ENCODE results near the gene GPR62.
A peak's percentile ranks its signal among the peaks of the same experiment; 100 is the strongest.
"Not testable (repeated sequence)": the region's sequence is repeated elsewhere in the genome, so short reads cannot be mapped to it uniquely, and the experiment has no call there.

Gene GPR62

GRCh38 chr3:51971350-51971749, 16.2 kb downstream of the GPR62 start:
- DNase-seq = no peak

GRCh38 chr3:51974277-51974962, 19.2 kb downstream of the GPR62 start:
- DNase-seq = no peak

GRCh38 chr3:51974963-51975851, 20.0 kb downstream of the GPR62 start, which contains the start of gene ABHD14A:
Gene ABHD14A (plus strand): TSS chr3:51975064. CDS start chr3:51975136, 72 bp downstream.
- peak; percentile 68 for DNase-seq

GRCh38 chr3:51975852-51976549, 20.8 kb downstream of the GPR62 start:
- peak; percentile 58 for DNase-seq

- no peak for DNase-seq
Measured at GRCh38 chr3:51977446-51978142, 22.4 kb downstream of the GPR62 start.

- no peak for DNase-seq
Measured at GRCh38 chr3:51978143-51978502, 22.9 kb downstream of the GPR62 start.

GRCh38 chr3:51980253-51980652, 25.1 kb downstream of the GPR62 start:
- no peak for DNase-seq

GRCh38 chr3:51982352-51982837, 27.2 kb downstream of the GPR62 start:
- no peak for DNase-seq

GRCh38 chr3:51982838-51983577, 27.8 kb downstream of the GPR62 start, which contains the start of gene ACY1:
Gene ACY1 (plus strand): TSS chr3:51983535. CDS start chr3:51984065, 530 bp downstream.
- DNase-seq = peak; percentile 91

- DNase-seq = no peak
Measured at GRCh38 chr3:51983578-51984268, 28.5 kb downstream of the GPR62 start.

- no peak for DNase-seq
Measured at GRCh38 chr3:51984269-51984647, 29.1 kb downstream of the GPR62 start.

- no peak for DNase-seq
Measured at GRCh38 chr3:51985063-51985462, 29.9 kb downstream of the GPR62 start.

- no peak for DNase-seq
Measured at GRCh38 chr3:51986010-51986947, 31.1 kb downstream of the GPR62 start.

GRCh38 chr3:51987568-51987967, 32.4 kb downstream of the GPR62 start:
- no peak for DNase-seq

- no peak for DNase-seq
Measured at GRCh38 chr3:51988286-51989146, 33.3 kb downstream of the GPR62 start.

GRCh38 chr3:51990501-51990971, 35.4 kb downstream of the GPR62 start:
- not testable (repeated sequence) for DNase-seq

GRCh38 chr3:51992017-51992682, 37.0 kb downstream of the GPR62 start:
- DNase-seq = no peak

GRCh38 chr3:51993657-51994056, 38.5 kb downstream of the GPR62 start:
- DNase-seq = not testable (repeated sequence)

Measured in inflammatory macrophage treated with lipopolysaccharide for 4 hours (primary cell).